ENCODE results near the gene PCDHGB4. TPM values are rescaled to one million over a fixed set of nuclear protein-coding genes. Genes with fewer than 3 reads are reported as not detected.

Gene PCDHGB4
- total and polyA plus RNA-seq, 2 of the 4 experiments (the other 2 are of a cell fraction): 10.0 to 17.6 TPM

- Histone ChIP-seq H2BK5ac (ENCODE audit: low read depth, low read length, poor library complexity, severe bottlenecking) (no peak overlapping the region), H3K23ac (ENCODE audit: low read depth, low read length) (no peak overlapping the region), H2BK120ac (ENCODE audit: low read depth, low read length) (no peak overlapping the region), H3K9ac (ENCODE audit: low read depth, low read length) (no peak overlapping the region), H3K9me1 (ENCODE audit: insufficient read depth, low read length) (no peaks in the 10 kb centered on the region), H2AK5ac (ENCODE audit: low read depth, low read length) (no peak overlapping the region), H3K4me2 (ENCODE audit: low read depth, low read length) (no peak overlapping the region), H3K9me3 (ENCODE audit: control insufficient read depth, insufficient read depth, low read length) (peaks cover 47% of the 10 kb centered on the region; the same call in 1 of the 2 replicates), H4K5ac (ENCODE audit: low read depth, low read length) (no peak overlapping the region), H2BK15ac (ENCODE audit: low read depth, low read length) (no peak overlapping the region), H3K27me3 (ENCODE audit: control insufficient read depth, insufficient read depth, low read length) (no peaks in the 10 kb centered on the region), H3K36me3 (ENCODE audit: control insufficient read depth, insufficient read depth, low read length) (peaks cover 25% of the 10 kb centered on the region), H3K18ac (ENCODE audit: low read depth, low read length) (no peak overlapping the region), H3K4me1 (ENCODE audit: control insufficient read depth, insufficient read depth, low read length) (no peaks in the 10 kb centered on the region), H3K27ac (ENCODE audit: insufficient read depth, low read length) (no peak overlapping the region), H3K56ac (ENCODE audit: extremely low read depth, insufficient read depth, low read length) (no peak overlapping the region), H2AFZ (replicated peaks; ENCODE audit: low read length, poor library complexity) (no peak overlapping the region), H4K20me1 (ENCODE audit: insufficient read depth, low read length) (no peaks in the 10 kb centered on the region), H4K8ac (ENCODE audit: low read depth in 2 of 2, low read length in 2 of 2) (no peak overlapping the region), H3K4me3 (ENCODE audit: insufficient read depth, low read depth, low read length) (no peak overlapping the region), H2AK9ac (replicated peaks; ENCODE audit: low read depth, low read length, poor library complexity) (peak overlapping the region; percentile 5), H4K91ac (ENCODE audit: insufficient read depth, low read depth, low read length) (no peak overlapping the region), H3K14ac (replicated peaks; ENCODE audit: low read depth, low read length) (no peak overlapping the region), H2BK20ac (ENCODE audit: low read depth, low read length) (no peak overlapping the region), H3K79me1 (ENCODE audit: low read depth in 1 of 2, low read length in 2 of 2) (peaks cover 9 to 21% of the 10 kb centered on the region in 2 experiments; a peak in 2 of 4 replicates), H3K4ac (ENCODE audit: low read depth, low read length) (no peak overlapping the region)
- no peak for DNase-seq
- intact Hi-C loops (cut with micrococcal nuclease) (no loop called here), dilution Hi-C loops (cut with HindIII; ENCODE audit: low sequenced_read_pairs, unreplicated experiment) (no loop called here), in situ Hi-C loops (cut with MboI; ENCODE audit: low sequenced_read_pairs) (no loop called here)
- no TSS peak for BruUV-seq (replicated peaks)
- CTCF ChIA-PET: interaction anchor here (1.0 kb wide), 1 partner anchor 9 kb away, joined by 3 read pairs; no protein-coding TSS in a partner anchor
- 63% methylated on average over 41 of the region's 53 CpGs; no CpG with 5 or more reads in 1 of the 2 experiments for WGBS, 2 experiments (ENCODE audit: extremely low coverage in 2 of 2, insufficient read length in 1 of 2)
- POLR2A ChIA-PET (ENCODE audit: unreplicated experiment): no interaction called here
- no peak for TF ChIP-seq MAZ (IDR thresholded peaks at IDR 0.05; ENCODE audit: borderline replicate concordance, low read depth, low read length)
- no peak for TF ChIP-seq FOS (IDR thresholded peaks at IDR 0.05; ENCODE audit: low read depth, low read length)
- no peak for TF ChIP-seq MXI1 (IDR thresholded peaks at IDR 0.05; ENCODE audit: borderline replicate concordance, low read depth, low read length)
- no peak for TF ChIP-seq MAFK (IDR thresholded peaks at IDR 0.05; ENCODE audit: low read depth, low read length)
- no peak for TF ChIP-seq ELK1 (IDR thresholded peaks at IDR 0.05; ENCODE audit: borderline replicate concordance, low read depth, low read length)
- no peak for TF ChIP-seq CHD1 (IDR thresholded peaks at IDR 0.05; ENCODE audit: low read depth, low read length)
- TF ChIP-seq RAD21 (IDR thresholded peaks at IDR 0.05; ENCODE audit: low read length): no peak
- no peak for TF ChIP-seq POLR2A (IDR thresholded peaks at IDR 0.05; ENCODE audit: low read depth, low read length)
- no peak for TF ChIP-seq CTCF (conservative IDR thresholded peaks at IDR 0.05; ENCODE audit: low read depth, low read length)
- no peak for TF ChIP-seq BHLHE40 (IDR thresholded peaks at IDR 0.05; ENCODE audit: low read depth, low read length)
- no peak for TF ChIP-seq SMC3 (IDR thresholded peaks at IDR 0.05; ENCODE audit: low read depth, low read length)
- no peak for TF ChIP-seq CEBPB (IDR thresholded peaks at IDR 0.05; ENCODE audit: low read depth, low read length)
- TF ChIP-seq USF2 (IDR thresholded peaks at IDR 0.05; ENCODE audit: low read depth, low read length): no peak
- no peak for TF ChIP-seq RCOR1 (IDR thresholded peaks at IDR 0.05; ENCODE audit: insufficient replicate concordance, low read length)
- no peak for TF ChIP-seq RFX5 (IDR thresholded peaks at IDR 0.05; ENCODE audit: low read depth, low read length)
- TF ChIP-seq NFE2L2 (IDR thresholded peaks at IDR 0.05; ENCODE audit: low read depth, low read length): no peak
- no peak for ATAC-seq (ENCODE audit: low read depth)
These were observed 40.4 kb downstream of the PCDHGB4 start for GRCh38 chr5:141427783-141428426.
